Subcutaneous abdominal adipose tissue (tissue), 5 donors: Measurements from ENCODE around the gene WAS.

Experiments
- H3K27ac ChIP-seq: one replicate; pipeline ENCODE4 v1.7.0; 2013; ENCODE audit warnings: low read depth, mild to moderate bottlenecking, inconsistent platforms, low read length, moderate library complexity
- H3K27me3 ChIP-seq, 5 donors: one replicate each; pipeline ENCODE4 v1.7.0; 2013; ENCODE audit warnings: low read length in 5 of 5, inconsistent platforms in 1 of 5; ENCODE audit not compliant: control insufficient read depth in 5 of 5, insufficient read depth in 4 of 5
- H3K36me3 ChIP-seq, 5 donors: one replicate each; pipeline ENCODE4 v1.7.0; 2013; ENCODE audit warnings: low read length in 5 of 5; ENCODE audit not compliant: control insufficient read depth in 5 of 5, insufficient read depth in 5 of 5
- H3K4me1 ChIP-seq, 5 donors: one replicate each; pipeline ENCODE4 v1.7.0; 2013; ENCODE audit warnings: low read length in 5 of 5, mild to moderate bottlenecking in 3 of 5, moderate library complexity in 1 of 5; ENCODE audit not compliant: control insufficient read depth in 5 of 5, insufficient read depth in 5 of 5
- H3K4me3 ChIP-seq, 5 donors: one replicate each; pipeline ENCODE4 v1.7.0; 2013; ENCODE audit warnings: low read length in 5 of 5, low read depth in 1 of 5
- H3K9ac ChIP-seq, 5 donors: one replicate each; pipeline ENCODE4 v1.7.0; 2013; ENCODE audit warnings: low read length in 5 of 5, mild to moderate bottlenecking in 4 of 5, moderate library complexity in 3 of 5
- H3K9me3 ChIP-seq, 5 donors: one replicate each; pipeline ENCODE4 v1.7.0; 2013; ENCODE audit warnings: low read length in 5 of 5; ENCODE audit not compliant: control insufficient read depth in 5 of 5
- donor health status: healthy.
- donor health status: healthy.
- donor health status: healthy.
- donor health status: healthy.
- donor health status: healthy.

Gene WAS

GRCh38 chrX:48695925-48696300 is 12.3 kb downstream of the WAS start:
- Histone ChIP-seq H3K27me3 (peaks cover 0 to 14% (median 8%) of the 10 kb centered on the region in 5 donors), H3K4me3 (peak overlapping the region; percentile 57 to 78 (median 66)), H3K27ac (peak overlapping the region; percentile 62), H3K9me3 (no peaks in the 10 kb centered on the region), H3K4me1 (peaks cover 3 to 20% (median 16%) of the 10 kb centered on the region in 5 donors), H3K36me3 (peaks cover 0 to 19% (median 15%) of the 10 kb centered on the region in 5 donors), H3K9ac (peak overlapping the region; percentile 53 to 84 (median 73))

- peak within 1 kb of the TSS; percentile 62 for H3K27ac ChIP-seq
- H3K36me3 ChIP-seq = peaks cover 0 to 24% (median 20%) of the 10 kb centered on the region in 5 donors
- peaks cover 0 to 13% (median 8%) of the 10 kb centered on the region in 5 donors for H3K27me3 ChIP-seq
- peaks cover 3 to 20% (median 16%) of the 10 kb centered on the region in 5 donors for H3K4me1 ChIP-seq
- peak within 1 kb of the TSS; percentile 65 to 84 (median 73) for H3K9ac ChIP-seq
- no peaks in the 10 kb centered on the region for H3K9me3 ChIP-seq
- H3K4me3 ChIP-seq = peak within 1 kb of the TSS; percentile 62 to 78 (median 66)
Measured at GRCh38 chrX:48696301-48696908, 12.8 kb downstream of the WAS start, which contains the start of gene SUV39H1. TSS of gene SUV39H1 (plus strand) at chrX:48696734. CDS start at chrX:48696785, 51 bp downstream.

GRCh38 chrX:48696909-48697727 is 13.5 kb downstream of the WAS start:
- Histone ChIP-seq H3K9me3 (no peaks in the 10 kb centered on the region), H3K4me3 (peak overlapping the region; percentile 59 to 78 (median 66)), H3K27ac (no peak overlapping the region), H3K36me3 (peaks cover 0 to 31% (median 27%) of the 10 kb centered on the region in 5 donors), H3K4me1 (peaks cover 3 to 20% (median 16%) of the 10 kb centered on the region in 5 donors), H3K27me3 (peaks cover 0 to 14% (median 8%) of the 10 kb centered on the region in 5 donors), H3K9ac (peak overlapping the region in 4 of 5 donors; percentile 44 to 65 (median 52))

- Histone ChIP-seq H3K27me3 (peaks cover 0 to 7% (median 3%) of the 10 kb centered on the region in 5 donors), H3K9ac (no peak overlapping the region), H3K4me1 (peaks cover 3 to 20% (median 16%) of the 10 kb centered on the region in 5 donors), H3K9me3 (no peaks in the 10 kb centered on the region), H3K4me3 (no peak overlapping the region), H3K36me3 (peaks cover 0 to 43% (median 36%) of the 10 kb centered on the region in 5 donors), H3K27ac (no peak overlapping the region)
Measured at GRCh38 chrX:48698306-48698705, 14.7 kb downstream of the WAS start.

GRCh38 chrX:48700246-48700645 is 16.6 kb downstream of the WAS start:
- Histone ChIP-seq H3K27me3 (peaks cover 0 to 6% (median 0%) of the 10 kb centered on the region in 5 donors), H3K4me3 (no peak overlapping the region), H3K9ac (no peak overlapping the region), H3K36me3 (peaks cover 0 to 44% (median 36%) of the 10 kb centered on the region in 5 donors), H3K9me3 (no peaks in the 10 kb centered on the region), H3K4me1 (peaks cover 3 to 22% (median 15%) of the 10 kb centered on the region in 5 donors), H3K27ac (no peak overlapping the region)

- peaks cover 0 to 16% (median 7%) of the 10 kb centered on the region in 5 donors for H3K4me1 ChIP-seq
- H3K27ac ChIP-seq = no peak overlapping the region
- no peak overlapping the region for H3K4me3 ChIP-seq
- H3K27me3 ChIP-seq = peaks cover 0 to 9% (median 0%) of the 10 kb centered on the region in 5 donors
- no peak overlapping the region for H3K9ac ChIP-seq
- H3K9me3 ChIP-seq = no peaks in the 10 kb centered on the region
- peaks cover 0 to 51% (median 37%) of the 10 kb centered on the region in 5 donors for H3K36me3 ChIP-seq
Measured at GRCh38 chrX:48700951-48701653, 17.5 kb downstream of the WAS start.

- no peak overlapping the region for H3K4me3 ChIP-seq
- H3K4me1 ChIP-seq = peaks cover 0 to 15% (median 5%) of the 10 kb centered on the region in 5 donors
- H3K27me3 ChIP-seq = peaks cover 0 to 9% (median 0%) of the 10 kb centered on the region in 5 donors
- H3K9me3 ChIP-seq = no peaks in the 10 kb centered on the region
- H3K9ac ChIP-seq = no peak overlapping the region
- no peak overlapping the region for H3K27ac ChIP-seq
- H3K36me3 ChIP-seq = peaks cover 0 to 55% (median 44%) of the 10 kb centered on the region in 5 donors
Measured at GRCh38 chrX:48702032-48702431, 18.4 kb downstream of the WAS start.

- H3K4me3 ChIP-seq = no peak overlapping the region
- H3K4me1 ChIP-seq = peaks cover 0 to 10% (median 0%) of the 10 kb centered on the region in 5 donors
- peaks cover 0 to 59% (median 44%) of the 10 kb centered on the region in 5 donors for H3K36me3 ChIP-seq
- no peak overlapping the region for H3K27ac ChIP-seq
- peaks cover 0 to 10% (median 3%) of the 10 kb centered on the region in 5 donors for H3K27me3 ChIP-seq
- no peaks in the 10 kb centered on the region for H3K9me3 ChIP-seq
- H3K9ac ChIP-seq = no peak overlapping the region
Measured at GRCh38 chrX:48702716-48703115, 19.1 kb downstream of the WAS start.

GRCh38 chrX:48703228-48703627 is 19.6 kb downstream of the WAS start:
- Histone ChIP-seq H3K36me3 (peaks cover 0 to 61% (median 44%) of the 10 kb centered on the region in 5 donors), H3K4me3 (no peak overlapping the region), H3K9me3 (no peaks in the 10 kb centered on the region), H3K27me3 (peaks cover 0 to 10% (median 4%) of the 10 kb centered on the region in 5 donors), H3K4me1 (peaks cover 0 to 10% (median 0%) of the 10 kb centered on the region in 5 donors), H3K27ac (no peak overlapping the region), H3K9ac (no peak overlapping the region)
